GM12865 (cell line): Measurements from ENCODE around the gene MAP3K21.

Source experiments
- DNase-seq: peaks from one replicate; pipeline ENCODE4 v3.0.0; 2010; ENCODE audit warnings: low read depth
- H3K4me3 ChIP-seq: 2 replicates; pipeline ENCODE4 v1.5.1; 2011; ENCODE audit warnings: mild to moderate bottlenecking, low read depth, low read length, control low read depth
- TF ChIP-seq, protein P1 (sequence below): IDR thresholded peaks from 2 replicates; pipeline ENCODE4 v1.5.1; 2011; ENCODE audit warnings: low read length, control low read depth, low read depth, inconsistent platforms; ENCODE audit not compliant: insufficient read depth; ENCODE audit errors: missing control alignments

The MAP3K21 gene

GRCh38 chr1:233383984-233384383, 56.5 kb downstream of the MAP3K21 start:
- H3K4me3 ChIP-seq, result no peak overlapping the region
- DNase-seq, result no peak
- TF ChIP-seq, protein P1, sequence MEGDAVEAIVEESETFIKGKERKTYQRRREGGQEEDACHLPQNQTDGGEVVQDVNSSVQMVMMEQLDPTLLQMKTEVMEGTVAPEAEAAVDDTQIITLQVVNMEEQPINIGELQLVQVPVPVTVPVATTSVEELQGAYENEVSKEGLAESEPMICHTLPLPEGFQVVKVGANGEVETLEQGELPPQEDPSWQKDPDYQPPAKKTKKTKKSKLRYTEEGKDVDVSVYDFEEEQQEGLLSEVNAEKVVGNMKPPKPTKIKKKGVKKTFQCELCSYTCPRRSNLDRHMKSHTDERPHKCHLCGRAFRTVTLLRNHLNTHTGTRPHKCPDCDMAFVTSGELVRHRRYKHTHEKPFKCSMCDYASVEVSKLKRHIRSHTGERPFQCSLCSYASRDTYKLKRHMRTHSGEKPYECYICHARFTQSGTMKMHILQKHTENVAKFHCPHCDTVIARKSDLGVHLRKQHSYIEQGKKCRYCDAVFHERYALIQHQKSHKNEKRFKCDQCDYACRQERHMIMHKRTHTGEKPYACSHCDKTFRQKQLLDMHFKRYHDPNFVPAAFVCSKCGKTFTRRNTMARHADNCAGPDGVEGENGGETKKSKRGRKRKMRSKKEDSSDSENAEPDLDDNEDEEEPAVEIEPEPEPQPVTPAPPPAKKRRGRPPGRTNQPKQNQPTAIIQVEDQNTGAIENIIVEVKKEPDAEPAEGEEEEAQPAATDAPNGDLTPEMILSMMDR, result no peak

- no peak for DNase-seq
- TF ChIP-seq, protein P1, result no peak
- H3K4me3 ChIP-seq, result no peak overlapping the region
These were observed 58.8 kb downstream of the MAP3K21 start for GRCh38 chr1:233386336-233386735.

DNA sequence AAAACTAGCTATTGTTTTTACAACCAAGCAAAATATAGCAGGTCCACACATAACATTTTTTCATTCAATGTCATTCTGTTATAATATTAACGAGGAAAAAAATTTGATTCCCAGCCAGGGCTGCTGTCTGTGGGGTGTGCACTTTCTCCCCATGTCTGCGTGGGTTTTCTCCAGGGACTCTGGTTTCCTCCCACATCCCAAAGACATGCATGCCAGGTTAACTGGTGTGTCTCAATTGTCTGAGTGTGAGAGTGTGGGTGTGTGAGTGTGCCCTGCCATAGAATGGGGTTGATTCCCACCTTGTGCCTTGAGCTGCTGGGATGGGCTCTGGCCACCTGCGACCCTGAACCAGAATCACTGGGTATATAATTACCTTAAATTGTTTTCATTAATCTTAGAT, 60.1 kb downstream of the MAP3K21 start:
- TF ChIP-seq, protein P1, result no peak

DNA sequence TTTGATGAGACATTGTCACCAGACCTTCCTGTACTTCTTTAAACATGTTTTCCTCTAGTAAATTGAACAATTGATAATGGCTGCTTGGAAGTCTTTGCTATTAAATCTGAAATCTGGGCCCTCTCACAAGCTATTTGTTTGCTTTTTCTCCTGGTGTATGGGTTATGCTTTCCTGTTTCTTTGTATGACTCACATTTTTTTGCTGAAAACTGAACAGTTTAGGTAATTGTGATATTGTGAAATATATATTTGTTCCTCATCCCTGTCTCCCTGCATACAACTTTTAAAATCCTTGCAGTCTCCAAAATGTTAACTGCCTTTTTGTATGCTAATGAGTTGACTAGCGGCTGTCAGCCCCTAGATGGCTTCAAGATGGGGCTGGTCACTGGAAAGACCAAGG, 61.6 kb downstream of the MAP3K21 start:
- no peak overlapping the region for H3K4me3 ChIP-seq
- TF ChIP-seq, protein P1, result no peak
- no peak for DNase-seq

More for the DNA sequence above, 60.1 kb downstream of the MAP3K21 start:
- H3K4me3 ChIP-seq, result no peak overlapping the region
- no peak for DNase-seq

GRCh38 chr1:233389893-233390292, 62.4 kb downstream of the MAP3K21 start:
- no peak overlapping the region for H3K4me3 ChIP-seq
- TF ChIP-seq, protein P1, result no peak
- no peak for DNase-seq

GRCh38 chr1:233390842-233391737, 63.6 kb downstream of the MAP3K21 start:
- no peak overlapping the region for H3K4me3 ChIP-seq
- TF ChIP-seq, protein P1, result no peak
- no peak for DNase-seq
